Lower leg skin (tissue), 3 donors: ENCODE measurements around the gene LYAR.

Experiments
- CTCF ChIP-seq, 3 donors: fragments of 450-650 bp; IDR thresholded peaks; one replicate each; pipeline ENCODE4 v1.5.1; 2016; ENCODE audit warnings: antibody characterized with exemption in 3 of 3, mild to moderate bottlenecking in 3 of 3, moderate library complexity in 2 of 3
- POLR2A ChIP-seq, 2 donors: fragments of 450-650 bp; IDR thresholded peaks; one replicate each; pipeline ENCODE4 v1.6.1; 2016 to 2017; ENCODE audit warnings: antibody characterized with exemption in 2 of 2, mild to moderate bottlenecking in 1 of 2, moderate library complexity in 1 of 2

DNA sequence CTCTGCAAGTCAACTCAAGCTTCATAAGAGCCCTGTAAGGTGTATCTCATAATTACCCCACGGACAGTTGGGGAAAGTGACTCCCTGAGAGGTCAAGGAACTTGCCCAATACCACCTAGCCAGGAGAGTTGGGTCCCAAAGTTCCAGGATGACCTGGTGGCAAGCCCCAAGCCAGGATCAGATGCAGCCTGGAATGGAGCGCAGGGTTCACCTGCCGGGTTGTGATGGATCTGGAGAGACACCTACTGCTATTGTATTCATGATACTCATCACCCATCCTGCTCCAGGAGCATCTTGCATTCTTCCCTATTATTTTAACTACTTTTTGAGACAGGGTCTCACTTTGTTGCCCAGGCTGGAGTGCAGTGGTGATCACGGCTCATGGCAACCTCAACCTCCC lies 36.2 kb upstream of the LYAR start:
- TF ChIP-seq CTCF (IDR thresholded peaks at IDR 0.05) = no peak
- TF ChIP-seq POLR2A (IDR thresholded peaks at IDR 0.05) = no peak
